ENCODE results near the gene EFTUD2. TPM values are rescaled to one million over a fixed set of nuclear protein-coding genes. Genes with fewer than 3 reads are reported as not detected.

EFTUD2 gene
- total and polyA plus RNA-seq, 2 donors from 2014 or later, result 37.9 to 98.4 TPM

DNA sequence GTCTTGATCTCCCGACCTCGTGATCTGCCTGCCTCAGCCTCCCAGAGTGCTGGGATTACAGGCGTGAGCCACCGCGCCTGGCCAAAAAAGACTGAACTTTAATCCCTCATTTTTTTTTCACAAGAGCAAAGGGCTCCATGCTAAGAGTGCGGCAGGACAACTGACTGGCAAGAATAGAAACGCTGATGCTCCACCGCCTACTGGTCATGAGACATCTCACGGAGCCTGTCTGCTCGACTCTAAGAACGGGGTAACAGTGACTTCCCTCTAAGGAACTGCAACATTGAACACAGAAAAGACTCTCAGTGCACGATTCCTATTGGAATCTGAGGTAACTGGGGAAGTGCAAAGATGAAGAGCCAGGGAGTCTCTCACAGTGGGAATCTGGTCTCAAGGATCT lies 27.7 kb downstream of the EFTUD2 start:
- Histone ChIP-seq H3K4me1 (ENCODE audit: control insufficient read depth in 2 of 3, insufficient read depth in 2 of 3, low read depth in 1 of 3, low read length in 3 of 3) (no peaks in the 10 kb centered on the region), H3K27ac (ENCODE audit: low read depth in 2 of 2, low read length in 2 of 2) (no peak overlapping the region), H3K9me3 (ENCODE audit: control insufficient read depth in 2 of 3, insufficient read depth in 1 of 3, low read length in 3 of 3) (no peaks in the 10 kb centered on the region), H3K36me3 (ENCODE audit: control insufficient read depth in 2 of 3, insufficient read depth in 3 of 3, low read length in 3 of 3) (peaks cover 5 to 47% (median 34%) of the 10 kb centered on the region in 3 donors), H3K27me3 (ENCODE audit: control insufficient read depth, insufficient read depth, low read length) (no peaks in the 10 kb centered on the region), H3K9ac (ENCODE audit: low read length in 3 of 3) (no peak overlapping the region), H3K4me3 (ENCODE audit: low read length in 3 of 3) (no peak overlapping the region)
- DNase-seq (no peak), FAIRE-seq (no peak)
- intact Hi-C loops (cut with DNase I), result loop anchor here (5.0 kb wide), 1 partner anchor 94 kb away; no protein-coding TSS in a partner anchor
- TF ChIP-seq, protein P1, sequence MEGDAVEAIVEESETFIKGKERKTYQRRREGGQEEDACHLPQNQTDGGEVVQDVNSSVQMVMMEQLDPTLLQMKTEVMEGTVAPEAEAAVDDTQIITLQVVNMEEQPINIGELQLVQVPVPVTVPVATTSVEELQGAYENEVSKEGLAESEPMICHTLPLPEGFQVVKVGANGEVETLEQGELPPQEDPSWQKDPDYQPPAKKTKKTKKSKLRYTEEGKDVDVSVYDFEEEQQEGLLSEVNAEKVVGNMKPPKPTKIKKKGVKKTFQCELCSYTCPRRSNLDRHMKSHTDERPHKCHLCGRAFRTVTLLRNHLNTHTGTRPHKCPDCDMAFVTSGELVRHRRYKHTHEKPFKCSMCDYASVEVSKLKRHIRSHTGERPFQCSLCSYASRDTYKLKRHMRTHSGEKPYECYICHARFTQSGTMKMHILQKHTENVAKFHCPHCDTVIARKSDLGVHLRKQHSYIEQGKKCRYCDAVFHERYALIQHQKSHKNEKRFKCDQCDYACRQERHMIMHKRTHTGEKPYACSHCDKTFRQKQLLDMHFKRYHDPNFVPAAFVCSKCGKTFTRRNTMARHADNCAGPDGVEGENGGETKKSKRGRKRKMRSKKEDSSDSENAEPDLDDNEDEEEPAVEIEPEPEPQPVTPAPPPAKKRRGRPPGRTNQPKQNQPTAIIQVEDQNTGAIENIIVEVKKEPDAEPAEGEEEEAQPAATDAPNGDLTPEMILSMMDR (IDR thresholded peaks at IDR 0.05; ENCODE audit: borderline replicate concordance, extremely low read depth, insufficient read depth), result no peak

DNA sequence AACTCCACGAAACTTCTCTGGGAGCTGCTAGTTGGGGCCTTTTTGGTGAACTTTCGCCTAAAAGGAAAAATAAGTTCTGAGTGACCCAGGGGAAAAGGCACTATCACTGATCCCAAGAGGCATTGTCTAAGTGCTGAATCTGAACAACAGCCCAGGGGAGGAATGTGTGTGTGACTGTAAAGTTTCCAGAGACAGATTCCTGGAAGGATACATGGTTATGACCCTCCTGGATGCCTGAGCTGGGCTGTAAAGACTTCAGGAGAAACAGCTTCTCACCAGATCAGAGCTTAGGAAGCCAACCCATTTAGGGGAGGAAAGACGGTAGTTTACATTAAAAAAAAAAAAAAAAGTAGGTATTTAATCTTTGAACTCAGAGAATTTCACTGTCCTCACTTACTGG lies 31.4 kb downstream of the EFTUD2 start:
- H3K36me3 ChIP-seq (ENCODE audit: control insufficient read depth in 2 of 3, insufficient read depth in 3 of 3, low read length in 3 of 3), result peaks cover 8 to 49% (median 41%) of the 10 kb centered on the region in 3 donors
- FAIRE-seq, result no peak

DNA sequence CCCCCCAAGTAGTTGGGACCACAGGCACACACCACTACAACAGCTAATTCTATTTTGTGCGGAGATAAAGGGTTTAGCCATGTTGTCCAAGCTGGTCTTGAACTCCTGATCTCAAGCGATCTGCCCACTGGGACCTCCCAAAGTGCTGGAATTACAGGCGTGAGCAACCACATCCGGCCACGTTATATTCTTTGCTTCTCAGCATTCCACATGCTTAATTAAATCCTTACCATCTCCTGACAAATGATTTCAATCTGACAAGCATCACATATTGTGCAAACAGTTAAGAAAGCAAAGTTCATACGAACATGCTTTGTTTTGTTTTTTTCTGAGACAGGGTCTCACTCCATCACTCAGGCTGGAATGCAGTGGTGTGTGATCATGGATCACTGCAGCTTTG lies 33.3 kb downstream of the EFTUD2 start:
- Histone ChIP-seq H3K27ac (ENCODE audit: low read depth in 2 of 2, low read length in 2 of 2) (no peak overlapping the region), H3K4me3 (ENCODE audit: low read length in 3 of 3) (no peak overlapping the region), H3K9ac (ENCODE audit: low read length in 3 of 3) (no peak overlapping the region), H3K4me1 (ENCODE audit: control insufficient read depth in 2 of 3, insufficient read depth in 2 of 3, low read depth in 1 of 3, low read length in 3 of 3) (no peaks in the 10 kb centered on the region), H3K9me3 (ENCODE audit: control insufficient read depth in 2 of 3, insufficient read depth in 1 of 3, low read length in 3 of 3) (no peaks in the 10 kb centered on the region), H3K27me3 (ENCODE audit: control insufficient read depth, insufficient read depth, low read length) (no peaks in the 10 kb centered on the region), H3K36me3 (ENCODE audit: control insufficient read depth in 2 of 3, insufficient read depth in 3 of 3, low read length in 3 of 3) (peaks cover 10 to 42% (median 37%) of the 10 kb centered on the region in 3 donors)
- peak in 2 of 5 donors; percentile 3 to 35 for DNase-seq
- no peak for FAIRE-seq
- TF ChIP-seq, protein P1 (IDR thresholded peaks at IDR 0.05; ENCODE audit: borderline replicate concordance, extremely low read depth, insufficient read depth), result no peak
- intact Hi-C loops (cut with DNase I), result no loop called here

More for the DNA sequence above, 31.4 kb downstream of the EFTUD2 start:
- Histone ChIP-seq H3K27me3 (ENCODE audit: control insufficient read depth, insufficient read depth, low read length) (no peaks in the 10 kb centered on the region), H3K9me3 (ENCODE audit: control insufficient read depth in 2 of 3, insufficient read depth in 1 of 3, low read length in 3 of 3) (no peaks in the 10 kb centered on the region), H3K9ac (ENCODE audit: low read length in 3 of 3) (no peak overlapping the region), H3K27ac (ENCODE audit: low read depth in 2 of 2, low read length in 2 of 2) (no peak overlapping the region), H3K4me3 (ENCODE audit: low read length in 3 of 3) (no peak overlapping the region), H3K4me1 (ENCODE audit: control insufficient read depth in 2 of 3, insufficient read depth in 2 of 3, low read depth in 1 of 3, low read length in 3 of 3) (no peaks in the 10 kb centered on the region)
- TF ChIP-seq, protein P1 (IDR thresholded peaks at IDR 0.05; ENCODE audit: borderline replicate concordance, extremely low read depth, insufficient read depth), result no peak
- DNase-seq, result peak in 1 of 5 donors; percentile 10
- intact Hi-C loops (cut with DNase I), result no loop called here

DNA sequence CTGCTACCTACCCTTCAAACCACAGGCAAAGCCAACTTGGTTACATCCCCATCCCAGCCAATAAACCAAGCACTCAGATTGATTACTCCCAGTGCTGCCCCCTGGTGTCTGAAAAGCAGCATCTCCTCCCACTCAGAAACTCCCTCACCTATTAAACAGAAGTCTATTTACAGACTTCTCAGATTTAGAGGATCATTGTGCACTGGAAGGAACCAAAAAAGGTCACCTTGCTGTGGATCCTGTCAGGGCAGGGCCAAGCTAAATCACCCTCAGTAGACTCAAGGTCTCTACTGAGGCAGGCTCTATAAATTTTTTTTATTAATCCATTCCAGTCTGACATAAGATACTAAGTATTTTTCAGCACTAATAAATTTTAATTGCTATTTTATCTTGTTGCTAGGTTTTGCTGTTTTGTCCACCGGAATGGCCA lies 34.0 kb downstream of the EFTUD2 start:
- no peaks in the 10 kb centered on the region for H3K9me3 ChIP-seq (ENCODE audit: control insufficient read depth in 2 of 3, insufficient read depth in 1 of 3, low read length in 3 of 3)
- TF ChIP-seq, protein P1 (IDR thresholded peaks at IDR 0.05; ENCODE audit: borderline replicate concordance, extremely low read depth, insufficient read depth), result peak; percentile 78
- intact Hi-C loops (cut with DNase I), result no loop called here
- no peak overlapping the region for H3K27ac ChIP-seq (ENCODE audit: low read depth in 2 of 2, low read length in 2 of 2)
- H3K27me3 ChIP-seq (ENCODE audit: control insufficient read depth, insufficient read depth, low read length), result no peaks in the 10 kb centered on the region
- H3K9ac ChIP-seq (ENCODE audit: low read length in 3 of 3), result no peak overlapping the region
- H3K36me3 ChIP-seq (ENCODE audit: control insufficient read depth in 2 of 3, insufficient read depth in 3 of 3, low read length in 3 of 3), result peaks cover 10 to 44% (median 41%) of the 10 kb centered on the region in 3 donors
- DNase-seq (peak in 4 of 5 donors; percentile 73 to 88 (median 79)), FAIRE-seq (no peak)
- no peak overlapping the region for H3K4me3 ChIP-seq (ENCODE audit: low read length in 3 of 3)
- H3K4me1 ChIP-seq (ENCODE audit: control insufficient read depth in 2 of 3, insufficient read depth in 2 of 3, low read depth in 1 of 3, low read length in 3 of 3), result no peaks in the 10 kb centered on the region

Measured in kidney (tissue), 14 donors.